ENCODE results near the gene TSC1. TPM values are rescaled to one million over a fixed set of nuclear protein-coding genes. Genes with fewer than 3 reads are reported as not detected.

Gene TSC1
- total and polyA plus RNA-seq, 2 donors (not counting 3 experiments of a cell fraction or from before 2014, with no cell fraction given): 43.9 to 51.2 TPM

GRCh38 chr9:132842124-132843044 lies 102.0 kb downstream of the TSC1 start:
- CTCF ChIA-PET: no interaction called here
- H3K4me2 ChIP-seq (ENCODE audit: insufficient read depth, low read length): no peak overlapping the region
- intact Hi-C loops (cut with micrococcal nuclease): no loop called here
- H3K27ac ChIP-seq (ENCODE audit: insufficient read depth, low read depth, low read length): no peak overlapping the region
- no peak overlapping the region for H3K9ac ChIP-seq (replicated peaks; ENCODE audit: extremely low read depth, insufficient read depth, low read length)
- FAIRE-seq (no peak), DNase-seq (ENCODE audit: low read depth, low spot score) (no peak)
- H3K4me1 ChIP-seq (ENCODE audit: control insufficient read depth, extremely low read depth, insufficient read depth, low read length): no peaks in the 10 kb centered on the region
- no peaks in the 10 kb centered on the region for H4K20me1 ChIP-seq (replicated peaks; ENCODE audit: control insufficient read depth, extremely low read depth, insufficient read depth, low read length)
- no peaks in the 10 kb centered on the region for H3K9me1 ChIP-seq (replicated peaks; ENCODE audit: control insufficient read depth, extremely low read depth, insufficient read depth, low read length)
- H3K36me3 ChIP-seq (ENCODE audit: control insufficient read depth in 2 of 2, extremely low read depth in 1 of 2, insufficient read depth in 2 of 2, low read length in 2 of 2): no peaks in the 10 kb centered on the region
- no TSS peak for BruUV-seq (replicated peaks)
- POLR2A ChIA-PET: no interaction called here
- no peak overlapping the region for H3K4me3 ChIP-seq (replicated peaks in 1 of 3; ENCODE audit: insufficient read depth in 1 of 3, low read depth in 1 of 3, low read length in 3 of 3)
- H3K9me3 ChIP-seq (replicated peaks; ENCODE audit: control insufficient read depth, insufficient read depth, low read length): no peaks in the 10 kb centered on the region
- H2AFZ ChIP-seq (ENCODE audit: low read depth, low read length): no peak overlapping the region
- dilution Hi-C loops (cut with MboI; ENCODE audit: extremely low pct_ligation_motif_present, low sequenced_read_pairs): no loop called here
- H3K27me3 ChIP-seq (ENCODE audit: control insufficient read depth in 2 of 2, insufficient read depth in 2 of 2, low read length in 2 of 2): no peaks in the 10 kb centered on the region
- no peaks in the 10 kb centered on the region for H3K79me2 ChIP-seq (ENCODE audit: control insufficient read depth, insufficient read depth, low read length)
- TF ChIP-seq FOS (IDR thresholded peaks at IDR 0.05; ENCODE audit: borderline replicate concordance, insufficient read depth, low read length) (no peak), POLR2A (IDR thresholded peaks at IDR 0.05; ENCODE audit: low read depth, low read length) (no peak), JUN (IDR thresholded peaks at IDR 0.05; ENCODE audit: borderline replicate concordance, insufficient read depth, insufficient read length, low read depth) (no peak), MYC (IDR thresholded peaks at IDR 0.05; ENCODE audit: low read depth, low read length) (no peak), EZH2 (IDR thresholded peaks at IDR 0.05; ENCODE audit: borderline replicate concordance, low read depth, low read length, severe bottlenecking) (no peak), POLR2AphosphoS5 (IDR thresholded peaks at IDR 0.05; ENCODE audit: insufficient read depth, low read depth, low read length) (no peak), GATA2 (IDR thresholded peaks at IDR 0.05; ENCODE audit: insufficient read depth, insufficient read length, low read depth, low read length) (no peak)
- TF ChIP-seq, protein P1, sequence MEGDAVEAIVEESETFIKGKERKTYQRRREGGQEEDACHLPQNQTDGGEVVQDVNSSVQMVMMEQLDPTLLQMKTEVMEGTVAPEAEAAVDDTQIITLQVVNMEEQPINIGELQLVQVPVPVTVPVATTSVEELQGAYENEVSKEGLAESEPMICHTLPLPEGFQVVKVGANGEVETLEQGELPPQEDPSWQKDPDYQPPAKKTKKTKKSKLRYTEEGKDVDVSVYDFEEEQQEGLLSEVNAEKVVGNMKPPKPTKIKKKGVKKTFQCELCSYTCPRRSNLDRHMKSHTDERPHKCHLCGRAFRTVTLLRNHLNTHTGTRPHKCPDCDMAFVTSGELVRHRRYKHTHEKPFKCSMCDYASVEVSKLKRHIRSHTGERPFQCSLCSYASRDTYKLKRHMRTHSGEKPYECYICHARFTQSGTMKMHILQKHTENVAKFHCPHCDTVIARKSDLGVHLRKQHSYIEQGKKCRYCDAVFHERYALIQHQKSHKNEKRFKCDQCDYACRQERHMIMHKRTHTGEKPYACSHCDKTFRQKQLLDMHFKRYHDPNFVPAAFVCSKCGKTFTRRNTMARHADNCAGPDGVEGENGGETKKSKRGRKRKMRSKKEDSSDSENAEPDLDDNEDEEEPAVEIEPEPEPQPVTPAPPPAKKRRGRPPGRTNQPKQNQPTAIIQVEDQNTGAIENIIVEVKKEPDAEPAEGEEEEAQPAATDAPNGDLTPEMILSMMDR (IDR thresholded peaks at IDR 0.05; ENCODE audit: extremely low read depth in 1 of 2, insufficient read depth in 1 of 2, low read depth in 1 of 2, low read length in 2 of 2): no peak
- TF ChIP-seq, protein P2, sequence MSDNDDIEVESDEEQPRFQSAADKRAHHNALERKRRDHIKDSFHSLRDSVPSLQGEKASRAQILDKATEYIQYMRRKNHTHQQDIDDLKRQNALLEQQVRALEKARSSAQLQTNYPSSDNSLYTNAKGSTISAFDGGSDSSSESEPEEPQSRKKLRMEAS (IDR thresholded peaks at IDR 0.05; ENCODE audit: insufficient read depth, insufficient read length): no peak

Small RNA genes within 50 kb of the gene (microRNA-seq; reads per million reads assigned to microRNA genes)
- gene MIR548AW (ENCODE audit: borderline number of aligned reads, borderline replicate concordance): not detected

Small RNA genes within 50 kb of the gene (small RNA-seq; reads per million reads assigned to genes)
- gene AL593851.1 (ENCODE audit: insufficient read depth, insufficient read length, low read depth, low replicate concordance) (not detected), gene MIR548AW (ENCODE audit: insufficient read depth, insufficient read length, low read depth, low replicate concordance) (not detected), gene RNU7-21P (ENCODE audit: insufficient read depth, insufficient read length, low read depth, low replicate concordance) (not detected)

Other genes with a start within 250 kb of the TSC1 start
- gene AK8, start 66.3 kb downstream of the TSC1 start, total RNA-seq: 0.32 TPM in 1 of 2 replicates, not detected in the other
- 0.05 and 0.06 TPM in 2 replicates for gene AK8, start 66.3 kb downstream of the TSC1 start, polyA plus RNA-seq
- gene SPACA9, start 65.7 kb downstream of the TSC1 start, total RNA-seq: 3.6 and 4.7 TPM in 2 replicates
- gene SPACA9, start 65.7 kb downstream of the TSC1 start, polyA plus RNA-seq: 2.6 and 3.3 TPM in 2 replicates
- not detected in 2 replicates for gene GFI1B, start 34.1 kb upstream of the TSC1 start, total RNA-seq
- gene GFI1B, start 34.1 kb upstream of the TSC1 start, polyA plus RNA-seq: 0.04 TPM in 1 of 2 replicates, not detected in the other
- 65.6 and 66.6 TPM in 2 replicates for gene GTF3C5, start 86.4 kb upstream of the TSC1 start, total RNA-seq
- 72.9 and 73.8 TPM in 2 replicates for gene GTF3C5, start 86.4 kb upstream of the TSC1 start, polyA plus RNA-seq
- 1.1 and 1.9 TPM in 2 replicates for gene CEL, start 117.4 kb upstream of the TSC1 start, total RNA-seq
- 0.81 and 0.92 TPM in 2 replicates for gene CEL, start 117.4 kb upstream of the TSC1 start, polyA plus RNA-seq
- 41.4 and 43.1 TPM in 2 replicates for gene RALGDS, start 176.6 kb upstream of the TSC1 start, total RNA-seq
- 60.0 and 72.2 TPM in 2 replicates for gene RALGDS, start 176.6 kb upstream of the TSC1 start, polyA plus RNA-seq
- 28.7 and 35.6 TPM in 2 replicates for gene GBGT1, start 219.3 kb upstream of the TSC1 start, total RNA-seq
- 56.3 and 68.8 TPM in 2 replicates for gene GBGT1, start 219.3 kb upstream of the TSC1 start, polyA plus RNA-seq